ENCODE data around the gene ZIC5.

DNA sequence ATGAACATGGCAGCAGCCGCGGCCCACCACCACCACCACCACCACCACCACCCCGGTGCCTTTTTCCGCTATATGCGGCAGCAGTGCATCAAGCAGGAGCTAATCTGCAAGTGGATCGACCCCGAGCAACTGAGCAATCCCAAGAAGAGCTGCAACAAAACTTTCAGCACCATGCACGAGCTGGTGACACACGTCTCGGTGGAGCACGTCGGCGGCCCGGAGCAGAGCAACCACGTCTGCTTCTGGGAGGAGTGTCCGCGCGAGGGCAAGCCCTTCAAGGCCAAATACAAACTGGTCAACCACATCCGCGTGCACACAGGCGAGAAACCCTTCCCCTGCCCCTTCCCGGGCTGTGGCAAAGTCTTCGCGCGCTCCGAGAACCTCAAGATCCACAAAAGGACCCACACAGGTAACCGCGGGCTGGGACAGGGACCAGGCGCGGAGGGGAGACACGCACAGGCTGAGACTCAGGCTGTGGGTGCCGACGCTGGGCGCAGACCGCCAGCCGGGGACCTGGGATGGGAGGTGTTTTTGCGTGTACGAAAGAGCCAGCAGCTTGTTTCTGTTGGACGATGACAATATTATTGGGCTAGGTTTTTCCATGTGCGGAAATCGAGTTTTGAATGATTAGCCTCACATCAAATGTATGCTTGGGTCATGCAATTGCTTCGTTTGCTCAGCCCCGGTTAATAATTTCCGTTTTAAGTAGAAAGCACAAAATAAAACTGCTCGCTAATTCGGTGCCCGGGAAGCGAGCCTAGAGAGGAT, 11.3 kb upstream of the ZIC5 start:
- TF ChIP-seq, protein P1, sequence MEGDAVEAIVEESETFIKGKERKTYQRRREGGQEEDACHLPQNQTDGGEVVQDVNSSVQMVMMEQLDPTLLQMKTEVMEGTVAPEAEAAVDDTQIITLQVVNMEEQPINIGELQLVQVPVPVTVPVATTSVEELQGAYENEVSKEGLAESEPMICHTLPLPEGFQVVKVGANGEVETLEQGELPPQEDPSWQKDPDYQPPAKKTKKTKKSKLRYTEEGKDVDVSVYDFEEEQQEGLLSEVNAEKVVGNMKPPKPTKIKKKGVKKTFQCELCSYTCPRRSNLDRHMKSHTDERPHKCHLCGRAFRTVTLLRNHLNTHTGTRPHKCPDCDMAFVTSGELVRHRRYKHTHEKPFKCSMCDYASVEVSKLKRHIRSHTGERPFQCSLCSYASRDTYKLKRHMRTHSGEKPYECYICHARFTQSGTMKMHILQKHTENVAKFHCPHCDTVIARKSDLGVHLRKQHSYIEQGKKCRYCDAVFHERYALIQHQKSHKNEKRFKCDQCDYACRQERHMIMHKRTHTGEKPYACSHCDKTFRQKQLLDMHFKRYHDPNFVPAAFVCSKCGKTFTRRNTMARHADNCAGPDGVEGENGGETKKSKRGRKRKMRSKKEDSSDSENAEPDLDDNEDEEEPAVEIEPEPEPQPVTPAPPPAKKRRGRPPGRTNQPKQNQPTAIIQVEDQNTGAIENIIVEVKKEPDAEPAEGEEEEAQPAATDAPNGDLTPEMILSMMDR (IDR thresholded peaks at IDR 0.05) = no peak
- no peak for TF ChIP-seq POLR2A (IDR thresholded peaks at IDR 0.05)
